ENCODE data around the gene C2CD4B. TPM values are rescaled to one million over a fixed set of nuclear protein-coding genes. Genes with fewer than 3 reads are reported as not detected.

C2CD4B gene
- total RNA-seq, 1 experiment from 2014 or later: 1.3 TPM

GRCh38 chr15:62115847-62116246 is 49.2 kb downstream of the C2CD4B start:
- no peak for ATAC-seq
- H3K27me3 Mint-ChIP-seq (ENCODE audit: low read depth): no peaks in the 10 kb centered on the region
- no peak overlapping the region for H3K27ac Mint-ChIP-seq
- no peak overlapping the region for H3K4me3 Mint-ChIP-seq
- ChIA-PET CTCF (no interaction called here), POLR2A (no interaction called here)
- no peaks in the 10 kb centered on the region for H3K36me3 Mint-ChIP-seq
- TF ChIP-seq HMGXB4 (CRISPR knock-in tag; IDR thresholded peaks at IDR 0.05) (no peak), ZNF263 (CRISPR knock-in tag; IDR thresholded peaks at IDR 0.05; ENCODE audit: low read depth) (no peak), SMAD3 (CRISPR knock-in tag; IDR thresholded peaks at IDR 0.05; ENCODE audit: borderline replicate concordance) (no peak), ZNF138 (CRISPR knock-in tag; conservative IDR thresholded peaks at IDR 0.05) (no peak), SP1 (CRISPR knock-in tag; conservative IDR thresholded peaks at IDR 0.05) (no peak), ERG (CRISPR knock-in tag; IDR thresholded peaks at IDR 0.05) (no peak), CBFB (CRISPR knock-in tag; IDR thresholded peaks at IDR 0.05; ENCODE audit: low read depth) (no peak), GRHL2 (CRISPR knock-in tag; IDR thresholded peaks at IDR 0.05; ENCODE audit: insufficient replicate concordance, severe bottlenecking) (no peak), USF2 (CRISPR knock-in tag; IDR thresholded peaks at IDR 0.05) (no peak), NR2C2 (CRISPR knock-in tag; IDR thresholded peaks at IDR 0.05) (no peak), RORB (CRISPR knock-in tag; IDR thresholded peaks at IDR 0.05) (no peak), IRF1 (CRISPR knock-in tag; IDR thresholded peaks at IDR 0.05) (no peak), MAX (CRISPR knock-in tag; IDR thresholded peaks at IDR 0.05) (no peak), TP53 (CRISPR knock-in tag; IDR thresholded peaks at IDR 0.05) (no peak), STAT6 (CRISPR knock-in tag; conservative IDR thresholded peaks at IDR 0.05; ENCODE audit: low read depth) (no peak), GTF2I (CRISPR knock-in tag; conservative IDR thresholded peaks at IDR 0.05) (no peak), JUN (CRISPR knock-in tag; IDR thresholded peaks at IDR 0.05) (no peak)
- TF ChIP-seq, protein P1, sequence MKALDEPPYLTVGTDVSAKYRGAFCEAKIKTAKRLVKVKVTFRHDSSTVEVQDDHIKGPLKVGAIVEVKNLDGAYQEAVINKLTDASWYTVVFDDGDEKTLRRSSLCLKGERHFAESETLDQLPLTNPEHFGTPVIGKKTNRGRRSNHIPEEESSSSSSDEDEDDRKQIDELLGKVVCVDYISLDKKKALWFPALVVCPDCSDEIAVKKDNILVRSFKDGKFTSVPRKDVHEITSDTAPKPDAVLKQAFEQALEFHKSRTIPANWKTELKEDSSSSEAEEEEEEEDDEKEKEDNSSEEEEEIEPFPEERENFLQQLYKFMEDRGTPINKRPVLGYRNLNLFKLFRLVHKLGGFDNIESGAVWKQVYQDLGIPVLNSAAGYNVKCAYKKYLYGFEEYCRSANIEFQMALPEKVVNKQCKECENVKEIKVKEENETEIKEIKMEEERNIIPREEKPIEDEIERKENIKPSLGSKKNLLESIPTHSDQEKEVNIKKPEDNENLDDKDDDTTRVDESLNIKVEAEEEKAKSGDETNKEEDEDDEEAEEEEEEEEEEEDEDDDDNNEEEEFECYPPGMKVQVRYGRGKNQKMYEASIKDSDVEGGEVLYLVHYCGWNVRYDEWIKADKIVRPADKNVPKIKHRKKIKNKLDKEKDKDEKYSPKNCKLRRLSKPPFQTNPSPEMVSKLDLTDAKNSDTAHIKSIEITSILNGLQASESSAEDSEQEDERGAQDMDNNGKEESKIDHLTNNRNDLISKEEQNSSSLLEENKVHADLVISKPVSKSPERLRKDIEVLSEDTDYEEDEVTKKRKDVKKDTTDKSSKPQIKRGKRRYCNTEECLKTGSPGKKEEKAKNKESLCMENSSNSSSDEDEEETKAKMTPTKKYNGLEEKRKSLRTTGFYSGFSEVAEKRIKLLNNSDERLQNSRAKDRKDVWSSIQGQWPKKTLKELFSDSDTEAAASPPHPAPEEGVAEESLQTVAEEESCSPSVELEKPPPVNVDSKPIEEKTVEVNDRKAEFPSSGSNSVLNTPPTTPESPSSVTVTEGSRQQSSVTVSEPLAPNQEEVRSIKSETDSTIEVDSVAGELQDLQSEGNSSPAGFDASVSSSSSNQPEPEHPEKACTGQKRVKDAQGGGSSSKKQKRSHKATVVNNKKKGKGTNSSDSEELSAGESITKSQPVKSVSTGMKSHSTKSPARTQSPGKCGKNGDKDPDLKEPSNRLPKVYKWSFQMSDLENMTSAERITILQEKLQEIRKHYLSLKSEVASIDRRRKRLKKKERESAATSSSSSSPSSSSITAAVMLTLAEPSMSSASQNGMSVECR (CRISPR knock-in tag; IDR thresholded peaks at IDR 0.05; ENCODE audit: borderline replicate concordance): no peak
- TF ChIP-seq, protein P2, sequence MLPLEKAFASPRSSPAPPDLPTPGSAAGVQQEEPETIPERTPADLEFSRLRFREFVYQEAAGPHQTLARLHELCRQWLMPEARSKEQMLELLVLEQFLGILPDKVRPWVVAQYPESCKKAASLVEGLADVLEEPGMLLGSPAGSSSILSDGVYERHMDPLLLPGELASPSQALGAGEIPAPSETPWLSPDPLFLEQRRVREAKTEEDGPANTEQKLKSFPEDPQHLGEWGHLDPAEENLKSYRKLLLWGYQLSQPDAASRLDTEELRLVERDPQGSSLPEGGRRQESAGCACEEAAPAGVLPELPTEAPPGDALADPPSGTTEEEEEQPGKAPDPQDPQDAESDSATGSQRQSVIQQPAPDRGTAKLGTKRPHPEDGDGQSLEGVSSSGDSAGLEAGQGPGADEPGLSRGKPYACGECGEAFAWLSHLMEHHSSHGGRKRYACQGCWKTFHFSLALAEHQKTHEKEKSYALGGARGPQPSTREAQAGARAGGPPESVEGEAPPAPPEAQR (CRISPR knock-in tag; IDR thresholded peaks at IDR 0.05): no peak
- peaks cover 8% of the 10 kb centered on the region for H3K4me1 Mint-ChIP-seq
- no peaks in the 10 kb centered on the region for H3K9me3 Mint-ChIP-seq
- DNase-seq (ENCODE audit: low spot score): no peak

All from WTC11 (cell line).